Parathyroid adenoma (tissue), 2 donors: ENCODE results near the gene ST6GALNAC4.

ENCODE experiments used
- H2AFZ ChIP-seq: fragments of 300-600 bp; sonication (generic); one replicate; pipeline ENCODE4 v1.7.0; 2017; ENCODE audit warnings: antibody characterized with exemption, mild to moderate bottlenecking
- H3K27ac ChIP-seq: fragments of 300-600 bp; sonication (generic); one replicate; pipeline ENCODE4 v1.7.0; 2017
- H3K27me3 ChIP-seq: fragments of 300-600 bp; sonication (generic); one replicate; pipeline ENCODE4 v1.7.0; 2017; ENCODE audit warnings: low read length; ENCODE audit not compliant: control insufficient read depth, insufficient read depth
- H3K36me3 ChIP-seq: fragments of 300-600 bp; sonication (generic); one replicate; pipeline ENCODE4 v1.7.0; 2017; ENCODE audit warnings: low read length; ENCODE audit not compliant: control insufficient read depth, insufficient read depth
- H3K4me1 ChIP-seq: fragments of 300-600 bp; sonication (generic); one replicate; pipeline ENCODE4 v1.7.0; 2017; ENCODE audit warnings: control low read depth
- H3K4me2 ChIP-seq: fragments of 300-600 bp; sonication (generic); one replicate; pipeline ENCODE4 v1.7.0; 2017; ENCODE audit warnings: low read length
- H3K4me3 ChIP-seq: fragments of 300-600 bp; sonication (generic); one replicate; pipeline ENCODE4 v1.7.0; 2017; ENCODE audit warnings: low read depth, low read length
- H3K79me2 ChIP-seq: fragments of 300-600 bp; sonication (generic); one replicate; pipeline ENCODE4 v1.7.0; 2017; ENCODE audit warnings: control low read depth
- H3K9ac ChIP-seq: fragments of 300-600 bp; sonication (generic); one replicate; pipeline ENCODE4 v1.7.0; 2017; ENCODE audit warnings: mild to moderate bottlenecking
- H3K9me3 ChIP-seq: fragments of 300-600 bp; sonication (generic); one replicate; pipeline ENCODE4 v1.7.0; 2017; ENCODE audit warnings: low read length; ENCODE audit not compliant: control insufficient read depth
- TF ChIP-seq, protein P1 (sequence below): fragments of 300-600 bp; sonication (generic); IDR thresholded peaks from one replicate; pipeline ENCODE4 v1.7.0; 2017; ENCODE audit warnings: antibody characterized with exemption, mild to moderate bottlenecking
- donor health status: primary hyperparathyroidism.

The ST6GALNAC4 gene

DNA sequence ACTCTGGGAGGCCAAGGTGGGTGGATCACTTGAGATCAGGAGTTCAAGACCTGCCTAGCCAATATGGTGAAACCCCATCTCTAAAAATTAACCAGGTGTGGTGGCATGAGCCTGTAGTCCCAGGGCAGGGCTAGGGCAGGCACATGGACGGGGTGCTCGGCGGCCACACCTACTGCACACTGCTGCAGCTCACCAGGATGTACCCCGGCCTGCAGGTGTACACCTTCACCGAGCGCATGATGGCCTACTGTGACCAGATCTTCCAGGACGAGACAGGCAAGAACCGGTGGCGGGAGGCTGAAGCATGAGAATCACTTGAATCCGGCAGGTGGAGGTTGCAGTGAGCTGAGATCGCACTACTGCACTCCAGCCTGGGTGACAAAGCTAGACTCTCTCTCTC is 3.2 kb downstream of the ST6GALNAC4 start:
- TF ChIP-seq, protein P1, sequence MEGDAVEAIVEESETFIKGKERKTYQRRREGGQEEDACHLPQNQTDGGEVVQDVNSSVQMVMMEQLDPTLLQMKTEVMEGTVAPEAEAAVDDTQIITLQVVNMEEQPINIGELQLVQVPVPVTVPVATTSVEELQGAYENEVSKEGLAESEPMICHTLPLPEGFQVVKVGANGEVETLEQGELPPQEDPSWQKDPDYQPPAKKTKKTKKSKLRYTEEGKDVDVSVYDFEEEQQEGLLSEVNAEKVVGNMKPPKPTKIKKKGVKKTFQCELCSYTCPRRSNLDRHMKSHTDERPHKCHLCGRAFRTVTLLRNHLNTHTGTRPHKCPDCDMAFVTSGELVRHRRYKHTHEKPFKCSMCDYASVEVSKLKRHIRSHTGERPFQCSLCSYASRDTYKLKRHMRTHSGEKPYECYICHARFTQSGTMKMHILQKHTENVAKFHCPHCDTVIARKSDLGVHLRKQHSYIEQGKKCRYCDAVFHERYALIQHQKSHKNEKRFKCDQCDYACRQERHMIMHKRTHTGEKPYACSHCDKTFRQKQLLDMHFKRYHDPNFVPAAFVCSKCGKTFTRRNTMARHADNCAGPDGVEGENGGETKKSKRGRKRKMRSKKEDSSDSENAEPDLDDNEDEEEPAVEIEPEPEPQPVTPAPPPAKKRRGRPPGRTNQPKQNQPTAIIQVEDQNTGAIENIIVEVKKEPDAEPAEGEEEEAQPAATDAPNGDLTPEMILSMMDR = no peak
- H3K9ac ChIP-seq = no peak overlapping the region
- H3K27me3 ChIP-seq = no peaks in the 10 kb centered on the region
- no peaks in the 10 kb centered on the region for H3K79me2 ChIP-seq
- no peaks in the 10 kb centered on the region for H3K36me3 ChIP-seq
- no peak overlapping the region for H2AFZ ChIP-seq
- H3K4me2 ChIP-seq = no peak overlapping the region
- H3K27ac ChIP-seq = no peak overlapping the region
- no peaks in the 10 kb centered on the region for H3K9me3 ChIP-seq
- no peak overlapping the region for H3K4me3 ChIP-seq
- H3K4me1 ChIP-seq = peaks cover 4% of the 10 kb centered on the region

DNA sequence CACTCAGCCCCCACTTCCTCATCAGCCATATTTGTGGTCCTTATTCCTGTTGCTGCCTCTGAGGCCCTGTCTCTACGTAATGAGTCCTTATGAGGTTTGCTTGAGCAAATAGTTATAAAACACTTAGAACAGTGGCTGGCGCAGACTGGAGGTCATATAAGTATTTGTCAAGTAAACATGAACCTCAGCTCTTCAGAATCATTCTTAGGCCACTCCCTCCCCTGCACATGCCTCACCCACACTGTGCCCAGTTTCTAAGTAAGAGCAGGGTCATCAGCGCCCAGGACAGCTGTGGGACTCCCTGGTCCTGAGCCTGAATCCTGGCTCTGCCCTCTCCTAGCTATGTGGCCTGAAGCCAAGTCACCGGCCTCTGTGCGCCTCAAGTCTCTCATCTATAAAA is 4.0 kb downstream of the ST6GALNAC4 start:
- Histone ChIP-seq H3K4me1 (no peaks in the 10 kb centered on the region), H3K27ac (no peak overlapping the region), H3K4me2 (no peak overlapping the region), H3K36me3 (no peaks in the 10 kb centered on the region), H2AFZ (no peak overlapping the region), H3K9me3 (no peaks in the 10 kb centered on the region), H3K4me3 (no peak overlapping the region), H3K79me2 (no peaks in the 10 kb centered on the region), H3K27me3 (no peaks in the 10 kb centered on the region), H3K9ac (no peak overlapping the region)
- TF ChIP-seq, protein P1 = no peak

DNA sequence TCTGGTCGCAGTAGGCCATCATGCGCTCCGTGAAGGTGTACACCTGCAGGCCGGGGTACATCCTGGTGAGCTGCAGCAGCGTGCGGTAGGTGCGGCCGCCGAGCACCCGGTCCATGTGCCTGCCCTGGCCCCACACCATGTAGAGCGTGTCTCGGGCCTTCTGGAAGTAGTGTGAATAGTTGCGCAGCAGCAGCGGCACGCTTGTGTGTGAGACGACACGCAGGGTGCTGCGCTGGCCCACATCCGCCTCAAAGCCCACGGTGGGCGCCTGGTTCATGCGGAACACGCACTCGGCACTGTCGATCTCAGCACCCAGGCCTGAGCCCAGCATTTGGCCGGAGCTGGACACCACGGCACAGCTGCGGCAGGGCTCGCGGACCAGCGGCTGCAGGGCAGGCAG is 4.5 kb downstream of the ST6GALNAC4 start:
- Histone ChIP-seq H3K9me3 (no peaks in the 10 kb centered on the region), H3K4me3 (no peak overlapping the region), H3K4me1 (no peaks in the 10 kb centered on the region), H3K79me2 (no peaks in the 10 kb centered on the region), H3K27me3 (no peaks in the 10 kb centered on the region), H3K4me2 (no peak overlapping the region), H2AFZ (no peak overlapping the region), H3K9ac (no peak overlapping the region), H3K27ac (no peak overlapping the region), H3K36me3 (no peaks in the 10 kb centered on the region)
- TF ChIP-seq, protein P1 = no peak

DNA sequence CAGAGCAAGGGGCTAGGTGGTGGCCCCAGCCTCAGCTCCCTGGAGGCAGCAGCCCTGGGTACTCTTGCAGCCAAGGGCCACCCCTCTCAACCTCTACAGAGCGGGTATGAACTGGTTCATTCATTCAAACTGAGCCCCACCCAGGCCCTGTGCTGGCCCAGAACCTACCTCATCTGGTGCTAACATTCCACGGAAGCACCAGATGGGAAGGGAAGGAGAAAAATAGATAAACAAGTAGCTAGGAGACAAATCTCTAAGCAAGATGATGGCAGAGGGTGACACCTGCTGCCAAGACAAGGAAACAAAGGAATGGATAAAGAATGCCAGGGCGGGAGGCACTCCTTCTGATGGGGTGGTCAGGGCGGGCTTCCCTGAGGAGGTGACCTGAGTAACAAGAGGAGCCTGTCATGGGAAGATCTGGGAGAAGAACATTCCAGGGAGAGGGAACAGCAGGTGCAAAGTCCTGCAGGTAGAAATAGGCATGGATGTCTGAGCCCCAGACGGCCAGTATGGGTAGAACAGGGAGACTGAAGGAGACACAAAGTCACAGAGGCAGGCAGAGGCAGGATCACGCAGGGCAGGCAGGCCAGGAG is 6.1 kb downstream of the ST6GALNAC4 start:
- H3K36me3 ChIP-seq = no peaks in the 10 kb centered on the region
- H3K4me1 ChIP-seq = no peaks in the 10 kb centered on the region
- TF ChIP-seq, protein P1 = peak; percentile 16
- H3K27ac ChIP-seq = no peak overlapping the region
- no peaks in the 10 kb centered on the region for H3K9me3 ChIP-seq
- H3K27me3 ChIP-seq = no peaks in the 10 kb centered on the region
- H3K4me3 ChIP-seq = no peak overlapping the region
- H3K79me2 ChIP-seq = no peaks in the 10 kb centered on the region
- H3K4me2 ChIP-seq = no peak overlapping the region
- no peak overlapping the region for H3K9ac ChIP-seq
- no peak overlapping the region for H2AFZ ChIP-seq

DNA sequence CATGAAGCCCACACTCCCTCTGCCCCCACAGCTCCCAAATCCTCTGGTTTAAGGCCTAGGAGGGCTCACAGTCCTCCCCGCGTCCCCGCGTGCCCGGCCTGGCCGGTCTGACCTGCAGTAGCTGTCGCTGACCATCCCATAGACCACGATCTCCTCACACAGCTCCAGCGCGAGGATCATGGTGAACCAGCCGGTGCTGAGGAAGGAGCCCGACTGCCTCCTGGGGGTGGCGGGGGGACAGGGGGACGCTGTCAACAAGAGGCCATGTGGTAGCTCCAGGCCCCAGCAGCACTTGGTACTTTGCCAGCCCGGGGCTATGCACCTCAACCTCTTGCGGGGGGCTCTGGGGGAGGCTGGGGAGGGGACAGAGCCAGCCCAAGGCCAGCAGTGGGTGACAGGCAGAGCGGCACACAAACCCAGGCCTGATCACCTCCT is 7.0 kb downstream of the ST6GALNAC4 start:
- TF ChIP-seq, protein P1 = no peak
- Histone ChIP-seq H3K27me3 (no peaks in the 10 kb centered on the region), H2AFZ (no peak overlapping the region), H3K79me2 (no peaks in the 10 kb centered on the region), H3K9ac (no peak overlapping the region), H3K4me2 (no peak overlapping the region), H3K4me1 (no peaks in the 10 kb centered on the region), H3K36me3 (no peaks in the 10 kb centered on the region), H3K27ac (no peak overlapping the region), H3K4me3 (no peak overlapping the region), H3K9me3 (no peaks in the 10 kb centered on the region)
